ENCODE data around the gene IL16.

- TF ChIP-seq CTCF (IDR thresholded peaks at IDR 0.05) = no peak
- TF ChIP-seq POLR2AphosphoS5 (IDR thresholded peaks at IDR 0.05) = no peak
Measured at GRCh38 chr15:81351651-81352050, 155.0 kb downstream of the IL16 start.

Measured in breast epithelium (tissue), 3 donors.